GM19238 (cell line): ENCODE measurements around the gene TMCO1.
"Not testable (repeated sequence)": the region's sequence is repeated elsewhere in the genome, so short reads cannot be mapped to it uniquely, and the experiment has no call there.

Experiments used
- DNase-seq: peaks from one replicate; pipeline ENCODE4 v3.0.0; 2011; ENCODE audit warnings: low spot score; ENCODE audit not compliant: insufficient read length

Gene TMCO1

DNA sequence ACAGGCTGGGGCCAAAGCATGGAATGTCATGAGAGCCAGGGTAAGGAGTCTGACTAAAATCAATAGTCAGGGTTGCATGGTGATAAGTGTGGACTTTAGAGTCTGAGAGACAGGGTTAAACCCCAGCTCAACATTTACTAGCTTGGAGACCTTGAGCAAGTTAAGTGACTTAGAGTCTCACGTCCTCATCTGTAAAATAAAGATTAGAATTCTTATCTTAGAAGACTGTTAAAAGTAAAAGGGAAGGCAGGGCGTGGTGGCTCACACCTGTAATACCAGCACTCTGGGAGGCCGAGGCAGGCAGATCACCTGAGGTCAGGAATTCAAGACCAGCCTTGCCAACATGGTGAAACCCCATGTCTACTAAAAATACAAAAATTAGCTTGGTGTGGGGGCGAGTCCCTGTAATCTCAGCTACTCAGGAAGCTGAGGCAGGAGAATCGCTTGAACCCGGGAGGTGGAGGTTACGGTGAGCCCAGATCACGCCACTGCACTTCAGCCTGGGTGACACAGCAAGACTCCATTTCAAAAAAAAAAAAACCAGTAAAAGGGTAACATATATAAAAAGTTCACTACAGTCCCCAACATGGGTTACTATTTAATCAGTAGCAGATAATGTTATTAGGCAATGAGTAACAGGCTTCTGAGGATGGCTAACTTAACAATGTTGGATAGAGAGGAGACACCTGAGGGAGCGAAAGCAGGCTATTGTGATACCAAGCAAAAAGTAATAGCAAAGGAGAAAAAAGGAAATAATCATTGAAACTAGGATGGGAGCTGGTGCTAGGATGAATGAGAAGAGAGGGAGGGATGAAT lies 20.8 kb downstream of the TMCO1 start:
- DNase-seq, result no peak

DNA sequence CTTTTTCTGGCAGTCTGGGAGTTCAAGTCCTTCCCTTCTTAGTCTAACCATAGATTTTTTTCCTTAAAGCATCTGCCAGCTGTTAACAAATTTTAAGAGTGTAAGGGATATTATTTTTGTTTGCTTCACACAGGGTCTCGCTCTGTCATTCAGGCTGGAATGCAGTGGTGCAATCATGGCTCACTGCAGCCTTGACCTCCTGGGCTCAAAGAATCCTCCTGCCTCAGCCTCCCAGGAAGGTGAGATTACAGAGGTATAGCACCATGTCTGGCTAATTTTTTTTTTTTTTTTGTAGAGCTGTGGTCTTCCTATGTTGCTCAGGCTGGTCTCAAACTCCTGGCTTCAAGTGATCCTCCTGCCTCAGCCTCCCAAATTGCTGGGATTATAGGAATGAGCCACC lies 23.8 kb downstream of the TMCO1 start:
- DNase-seq, result not testable (repeated sequence)

DNA sequence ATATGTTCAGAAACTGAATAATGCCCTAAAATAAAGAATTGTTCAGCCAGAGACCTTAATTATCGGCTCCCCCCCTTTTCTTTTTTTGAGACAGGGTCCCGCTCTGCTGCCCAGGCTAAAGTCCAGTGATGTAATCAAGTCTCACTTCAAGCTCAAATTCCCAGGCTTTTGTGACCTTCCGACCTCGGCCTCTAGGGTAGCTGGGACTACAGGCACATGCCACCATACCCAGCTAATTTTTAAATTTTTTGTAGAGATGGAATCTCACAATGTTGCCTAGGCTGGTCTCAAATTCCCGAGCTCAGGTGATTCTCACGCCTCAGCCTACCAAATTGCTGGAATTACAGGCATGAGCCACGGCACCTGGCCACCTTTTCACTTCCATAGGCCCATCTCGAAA lies 26.5 kb downstream of the TMCO1 start:
- DNase-seq, result no peak

DNA sequence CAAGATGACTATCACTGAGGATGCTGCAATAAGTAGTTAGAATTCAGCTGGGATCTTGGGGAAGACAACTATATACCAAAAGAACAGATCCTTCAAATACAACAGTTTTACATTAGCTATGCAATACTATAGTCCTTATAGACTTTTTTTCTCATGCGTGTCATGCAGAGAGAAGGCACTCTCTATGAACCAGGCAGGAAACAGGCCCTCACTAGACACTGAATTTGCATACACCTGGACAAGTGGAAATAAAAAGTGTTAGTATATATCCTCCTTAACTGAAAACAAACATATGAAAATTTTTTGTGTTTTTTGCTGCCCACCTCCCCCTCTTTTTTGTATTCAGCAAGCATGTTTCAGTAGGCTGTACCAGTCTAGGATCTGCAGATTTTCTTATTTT lies 29.9 kb downstream of the TMCO1 start:
- DNase-seq, result no peak

DNA sequence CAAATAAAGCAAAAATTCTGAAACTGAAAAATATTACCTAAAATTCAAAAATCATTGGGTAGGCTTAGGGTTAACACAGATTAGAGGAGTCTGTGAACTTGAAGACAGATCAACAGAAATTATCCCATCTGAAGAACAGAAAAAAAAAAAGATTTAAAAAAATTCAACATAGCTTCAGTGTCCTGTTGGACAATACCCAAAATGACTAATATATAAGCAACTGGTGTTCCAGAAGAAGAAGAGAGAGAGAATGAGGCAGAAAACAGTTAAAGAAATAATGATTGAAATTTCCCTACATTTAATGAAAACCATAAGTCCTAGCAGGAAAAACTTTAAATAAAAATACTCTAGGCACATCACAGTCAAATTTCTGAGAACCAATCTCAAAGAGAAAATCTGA lies 31.5 kb downstream of the TMCO1 start:
- DNase-seq, result no peak

DNA sequence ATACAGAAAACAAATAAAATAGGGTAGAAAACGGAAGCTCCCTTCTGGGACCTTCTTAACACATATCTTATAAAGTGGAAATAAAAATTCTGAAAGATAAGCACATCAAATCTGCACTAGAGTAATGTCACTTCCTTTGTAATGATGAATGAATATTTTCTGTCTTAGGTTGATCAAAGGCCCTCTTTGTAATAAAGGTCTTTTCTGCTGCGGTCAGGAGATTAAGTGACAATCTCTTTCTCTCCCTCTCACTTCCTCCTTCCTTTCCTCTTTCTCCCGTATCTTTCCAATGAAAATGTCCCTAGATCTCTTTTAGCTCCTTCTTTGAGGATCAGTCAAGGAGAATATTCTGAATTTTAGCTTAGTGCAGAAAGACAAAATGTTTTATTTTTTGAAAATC lies 33.8 kb downstream of the TMCO1 start:
- no peak for DNase-seq

DNA sequence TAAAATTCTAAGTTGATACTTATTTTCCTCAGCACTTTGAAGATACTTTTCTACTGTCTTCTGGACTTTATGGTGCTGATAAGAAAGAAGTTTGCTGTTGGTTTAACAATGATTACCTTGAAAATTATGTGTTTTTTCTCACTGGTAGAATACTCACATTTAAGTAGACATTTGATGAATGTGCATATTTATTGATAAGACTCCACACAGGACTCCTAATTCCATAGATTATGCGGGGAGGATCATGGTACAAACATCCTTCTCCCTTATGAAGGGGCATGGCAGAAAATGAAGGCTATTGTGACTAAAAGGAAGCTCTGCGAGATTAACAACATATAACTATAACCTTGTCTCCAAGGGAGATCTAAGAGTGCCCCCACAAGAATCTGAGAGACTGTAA lies 41.8 kb downstream of the TMCO1 start:
- no peak for DNase-seq

DNA sequence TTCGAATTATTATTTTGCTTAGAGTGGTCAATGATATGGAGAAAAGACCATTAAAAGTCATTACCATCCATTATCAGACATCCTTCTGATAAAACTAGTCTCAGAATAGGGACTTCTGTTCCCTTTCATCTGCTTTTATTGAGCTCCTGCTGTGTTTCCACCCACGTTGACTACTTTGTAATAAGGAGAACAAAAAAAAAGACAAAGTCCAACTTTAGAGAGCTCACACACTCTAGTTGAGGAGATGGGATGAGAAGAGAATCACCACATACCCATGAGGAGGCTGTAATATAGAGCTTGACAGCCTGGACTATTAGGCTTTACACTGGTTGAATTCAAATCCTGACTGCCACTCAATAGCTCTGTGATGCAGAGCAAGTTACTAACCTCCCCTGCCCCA lies 42.5 kb downstream of the TMCO1 start:
- DNase-seq, result no peak

DNA sequence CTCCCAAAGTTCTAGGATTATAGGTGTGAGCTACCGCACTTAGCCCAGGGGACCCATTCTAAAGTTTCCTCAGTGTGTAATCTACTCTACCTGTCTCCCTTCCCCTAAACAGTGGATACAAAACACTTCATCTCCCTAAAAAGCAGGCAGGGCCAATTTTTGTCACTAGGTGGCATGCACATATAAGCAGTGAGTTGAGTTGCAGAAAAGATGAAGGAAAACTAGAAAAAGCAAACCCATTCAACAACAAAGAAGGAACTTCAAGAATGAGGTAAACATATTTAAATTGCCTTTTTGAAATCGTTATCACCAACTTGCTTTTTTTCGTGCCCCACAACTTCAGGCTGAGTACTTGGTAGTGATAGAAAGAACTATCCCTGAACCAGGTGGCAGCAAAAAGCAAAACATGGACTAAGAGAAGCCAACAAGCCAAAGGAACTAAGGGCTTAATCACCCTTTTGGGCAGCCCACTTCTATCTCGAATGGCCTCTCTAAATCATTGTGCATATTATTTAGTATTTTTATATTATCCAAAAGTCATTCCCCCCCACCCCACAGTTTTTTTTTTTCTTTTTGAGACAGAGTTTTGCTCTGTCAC lies 50.7 kb downstream of the TMCO1 start:
- DNase-seq, result peak; percentile 17

DNA sequence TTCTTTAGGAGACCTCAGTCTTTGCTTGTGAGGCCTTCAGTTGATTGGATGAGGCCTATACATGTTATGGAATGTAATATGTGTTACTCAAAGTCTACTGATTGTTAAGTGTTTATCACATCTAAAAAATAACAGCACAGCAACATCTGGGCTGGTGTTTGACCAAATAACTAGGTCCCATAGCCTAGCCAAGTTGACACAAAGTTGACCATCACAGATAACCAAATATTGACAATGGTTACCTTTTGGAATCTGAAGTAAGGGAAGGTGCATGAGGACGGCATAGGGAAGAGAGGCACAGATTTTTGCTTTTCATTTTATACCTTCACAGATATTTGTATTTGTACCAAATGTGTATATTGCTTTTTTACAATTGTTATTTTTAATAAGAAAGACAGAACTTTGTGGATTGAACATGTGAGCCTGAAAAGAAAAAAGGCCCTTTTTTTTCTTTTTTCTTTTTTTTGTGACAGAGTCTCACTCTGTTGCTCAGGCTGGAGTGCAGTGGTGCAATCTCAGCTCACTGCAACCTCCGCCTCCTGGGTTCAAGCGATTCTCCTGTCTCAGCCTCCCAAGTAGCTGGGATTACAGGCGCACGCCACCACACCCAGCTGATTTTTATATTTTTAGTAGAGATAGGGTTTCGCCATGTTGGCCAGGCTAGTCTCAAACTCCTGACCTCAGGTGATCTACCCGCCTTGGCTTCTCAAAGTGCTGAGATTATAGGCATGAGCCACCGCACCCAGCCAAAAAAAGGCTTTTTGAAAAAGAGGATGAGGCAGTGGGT lies 52.2 kb downstream of the TMCO1 start:
- not testable (repeated sequence) for DNase-seq

DNA sequence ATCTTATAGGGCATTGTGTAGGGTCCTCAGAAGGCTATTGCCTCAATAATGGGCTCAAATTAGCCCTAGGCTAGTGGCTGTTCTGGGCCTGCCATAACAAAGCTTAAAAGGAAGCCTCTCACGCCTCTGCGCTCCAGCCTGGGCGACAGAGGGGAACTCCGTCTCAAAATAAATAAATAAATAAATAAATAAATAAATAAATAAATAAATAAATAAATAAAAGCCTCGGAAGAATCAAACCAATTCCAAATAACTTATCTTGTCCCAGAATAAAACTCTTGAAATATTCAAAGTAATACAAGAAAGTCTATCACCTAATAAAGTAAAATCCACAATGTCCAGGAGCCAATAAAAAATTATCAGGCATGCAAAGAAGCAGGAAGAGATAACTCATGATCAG lies 55.9 kb downstream of the TMCO1 start:
- no peak for DNase-seq

DNA sequence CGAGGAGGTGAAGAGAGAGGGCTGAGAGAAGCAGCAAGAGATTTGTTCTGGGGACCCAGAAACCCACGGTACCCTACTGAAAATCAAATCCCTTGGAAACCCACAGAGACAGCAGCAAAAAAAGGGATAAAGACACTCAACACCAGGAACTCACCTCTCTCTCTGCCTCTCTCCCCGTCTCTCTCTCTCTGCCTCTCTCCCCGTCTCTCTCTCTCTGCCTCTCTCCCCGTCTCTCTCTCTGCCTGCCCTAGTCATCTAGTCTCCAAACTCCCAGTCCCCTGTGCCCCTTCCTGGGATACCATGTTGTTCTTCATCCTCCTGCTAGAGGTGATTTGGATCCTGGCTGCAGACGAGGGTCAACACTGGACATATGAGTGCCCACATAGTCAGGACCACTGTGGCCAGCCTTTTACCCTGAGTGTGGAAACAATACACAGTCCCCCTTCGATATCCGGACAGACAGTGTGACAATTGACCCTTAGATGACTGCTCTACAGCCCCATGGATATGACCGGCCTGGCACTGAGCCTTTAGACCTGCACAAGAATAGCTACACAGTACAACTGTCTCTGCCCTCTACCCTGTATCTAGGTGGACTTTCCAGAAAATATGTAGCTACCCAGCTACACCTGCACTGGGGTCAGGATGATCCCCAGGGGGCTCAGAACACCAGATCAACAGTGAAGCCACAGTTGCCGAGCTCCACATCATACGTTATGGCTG lies 60.5 kb downstream of the TMCO1 start:
- DNase-seq, result no peak

DNA sequence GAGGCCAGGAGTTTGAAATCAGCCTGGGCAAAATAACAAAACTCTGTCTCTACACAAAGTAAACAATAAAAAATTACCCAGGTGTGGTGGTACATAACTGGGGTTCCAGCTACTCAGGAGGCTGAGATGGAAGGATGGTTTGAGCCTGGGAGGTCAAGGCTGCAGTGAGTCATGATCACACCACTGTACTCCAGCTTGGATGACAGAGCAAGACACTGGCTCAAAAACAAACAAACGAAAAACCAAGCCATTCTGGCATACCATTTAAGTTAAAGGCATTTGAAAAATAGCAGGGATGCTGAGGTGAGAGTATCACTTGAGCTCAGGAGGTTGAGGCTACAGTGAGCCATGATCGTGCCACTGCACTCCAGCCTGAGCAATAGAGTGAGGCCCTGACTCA lies 65.0 kb downstream of the TMCO1 start:
- DNase-seq, result no peak

DNA sequence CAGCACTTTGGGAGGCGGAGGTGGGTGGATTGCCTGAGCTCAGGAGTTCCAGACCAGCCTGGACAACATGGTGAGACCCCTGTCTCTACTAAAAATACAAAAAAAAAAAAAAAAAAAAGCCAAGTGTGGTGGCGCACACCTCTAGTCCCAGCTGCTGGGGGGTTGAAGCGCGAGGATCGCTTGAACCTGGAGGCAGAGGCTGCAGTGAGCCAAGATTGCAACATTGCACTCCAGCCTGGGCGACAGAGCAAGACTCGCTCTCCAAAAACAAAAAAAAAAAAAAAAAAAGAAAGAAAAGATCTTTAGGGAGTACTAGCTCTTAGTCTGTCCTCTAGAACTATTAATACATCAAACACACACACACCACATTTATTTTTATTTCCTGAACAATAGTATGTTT lies 66.7 kb downstream of the TMCO1 start:
- DNase-seq, result not testable (repeated sequence)

DNA sequence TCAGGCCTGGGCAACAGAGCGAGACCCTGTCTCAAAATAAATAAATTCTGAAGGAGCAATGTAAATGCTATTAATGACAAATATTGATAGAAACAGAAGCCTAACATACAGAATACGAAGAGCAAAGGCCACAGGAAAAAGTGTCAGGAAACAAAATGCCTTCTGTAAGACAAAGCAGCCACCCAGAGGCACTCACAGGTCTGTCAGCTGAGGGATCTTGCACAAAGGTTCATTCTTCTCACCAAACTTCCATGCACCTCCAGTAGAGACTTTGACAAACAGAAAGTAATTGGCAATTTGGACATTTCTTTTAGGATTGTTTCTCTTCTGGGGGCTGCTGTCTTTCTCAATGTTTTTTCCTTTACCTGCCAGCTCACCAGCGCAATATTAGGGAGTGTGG lies 69.1 kb downstream of the TMCO1 start:
- DNase-seq, result no peak

DNA sequence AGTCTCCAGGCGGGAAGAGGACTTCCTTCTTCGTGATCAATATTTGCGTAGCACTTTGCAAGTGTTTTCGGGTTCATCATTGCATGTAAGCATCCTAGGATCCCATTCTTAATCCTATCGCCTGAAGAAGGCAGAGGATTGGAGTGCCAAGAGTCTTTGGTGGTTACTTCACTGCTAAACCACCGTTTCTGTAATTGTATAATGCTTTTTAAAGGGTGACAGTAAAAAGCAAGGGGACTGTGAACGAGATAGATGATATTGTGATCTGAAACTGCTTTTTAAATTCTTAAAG lies 70.0 kb downstream of the TMCO1 start:
- DNase-seq, result no peak

DNA sequence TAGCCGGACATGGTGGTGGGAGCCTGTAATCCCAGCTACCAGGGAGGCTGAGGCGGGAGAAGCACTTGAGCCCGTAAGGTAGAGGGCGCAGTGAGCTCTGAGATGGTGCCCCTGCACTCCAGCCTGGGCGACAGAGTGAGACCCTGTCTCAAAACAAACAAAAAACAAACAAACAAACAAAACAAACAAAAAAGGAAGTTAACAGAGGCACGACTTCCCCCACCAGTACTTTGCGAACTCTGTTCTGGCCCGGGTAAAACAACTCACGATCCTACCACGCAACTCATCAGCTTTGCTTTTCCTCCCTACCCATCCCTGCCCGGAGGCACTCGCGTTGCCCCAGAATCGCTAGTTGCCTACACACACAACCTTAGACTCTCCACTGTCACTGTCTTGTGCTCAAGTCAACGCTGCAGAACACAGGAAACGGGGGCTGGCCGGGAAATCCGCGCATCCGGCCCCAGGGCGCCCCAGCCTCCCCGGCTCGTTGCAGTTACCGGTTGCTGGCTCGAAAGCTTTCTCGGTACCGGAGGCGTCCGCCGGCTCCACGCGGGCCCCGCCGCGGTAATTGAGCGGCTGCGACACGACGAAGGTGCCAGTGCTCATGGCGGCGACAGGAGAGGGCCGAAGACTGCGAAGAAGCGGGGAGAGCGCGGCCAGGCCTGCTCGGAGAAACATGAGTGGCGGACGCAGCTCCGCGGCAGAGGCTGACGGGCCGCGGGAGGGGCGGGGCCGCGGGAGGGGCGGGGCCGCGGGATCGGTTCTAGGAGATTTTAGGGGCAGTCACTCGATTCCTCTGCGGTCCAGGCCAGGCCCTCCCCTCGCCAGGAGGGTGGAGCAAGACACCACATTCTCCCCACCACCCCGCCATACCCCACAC lies 70.5 kb downstream of the TMCO1 start, which contains the start of gene ALDH9A1:
Gene ALDH9A1, minus strand, starts transcription at position 682 of the 880 bp plus-strand sequence. Its CDS starts 4 bp downstream, at position 678.
- DNase-seq, result peak; percentile 72

DNA sequence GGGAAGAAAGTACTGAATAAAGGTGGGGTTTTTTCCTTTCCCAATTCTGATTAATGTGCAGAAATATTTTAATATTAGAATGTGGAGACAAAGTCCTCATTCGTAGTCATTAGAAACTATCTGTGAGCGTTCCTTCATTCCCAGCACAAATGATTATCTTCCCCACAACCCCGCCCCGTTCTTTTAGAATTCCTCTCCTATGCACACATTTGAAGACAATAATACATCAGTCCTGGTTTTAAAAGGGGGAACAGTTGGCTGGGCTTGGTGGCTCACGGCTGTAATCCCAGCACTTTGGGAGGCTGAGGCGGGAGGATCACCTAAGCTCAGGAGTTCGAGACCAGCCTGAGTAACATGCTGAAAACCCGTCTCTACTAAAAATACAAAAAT lies 71.2 kb downstream of the TMCO1 start:
- no peak for DNase-seq

DNA sequence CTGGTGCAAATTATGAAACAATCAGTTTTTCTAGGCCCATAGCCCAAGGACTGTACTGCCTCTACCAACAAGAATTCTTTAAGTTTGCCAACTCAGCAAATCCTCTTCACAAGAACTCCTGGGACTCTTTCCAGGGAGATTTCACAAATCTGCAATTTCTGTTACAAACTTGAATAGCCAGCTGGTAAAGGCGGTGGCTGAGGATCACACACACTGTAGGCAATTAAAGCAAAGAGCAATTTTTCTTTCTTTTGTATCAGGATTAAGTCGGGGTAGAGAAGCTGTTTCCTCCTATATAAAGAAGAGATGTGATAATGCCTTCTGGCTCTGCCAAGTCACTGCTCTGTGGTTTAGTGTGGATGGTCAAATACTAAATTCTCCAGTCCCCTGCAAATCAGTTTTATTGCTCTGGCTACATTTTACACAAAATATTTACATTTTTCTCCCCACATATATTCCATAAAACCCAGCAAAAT lies 72.0 kb downstream of the TMCO1 start:
- DNase-seq, result no peak

DNA sequence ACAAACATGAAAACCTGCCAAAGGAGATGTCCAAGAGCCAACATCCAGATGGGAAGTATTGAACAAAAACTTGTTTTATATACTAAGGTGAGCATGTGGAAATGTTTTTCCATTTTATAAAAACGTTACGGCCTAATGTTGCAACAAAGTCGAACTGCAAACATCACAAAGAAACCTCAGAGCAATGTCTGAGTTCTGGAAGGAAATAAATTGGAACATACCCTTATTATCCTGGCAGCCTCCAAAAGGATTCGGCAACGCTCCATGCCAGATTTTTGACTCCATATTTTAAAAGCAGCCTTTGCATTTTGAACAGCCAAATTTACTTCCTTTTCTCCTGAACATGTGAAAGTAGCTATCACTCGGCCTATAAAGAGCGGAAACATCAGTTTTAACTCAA lies 73.6 kb downstream of the TMCO1 start:
- DNase-seq, result no peak

DNA sequence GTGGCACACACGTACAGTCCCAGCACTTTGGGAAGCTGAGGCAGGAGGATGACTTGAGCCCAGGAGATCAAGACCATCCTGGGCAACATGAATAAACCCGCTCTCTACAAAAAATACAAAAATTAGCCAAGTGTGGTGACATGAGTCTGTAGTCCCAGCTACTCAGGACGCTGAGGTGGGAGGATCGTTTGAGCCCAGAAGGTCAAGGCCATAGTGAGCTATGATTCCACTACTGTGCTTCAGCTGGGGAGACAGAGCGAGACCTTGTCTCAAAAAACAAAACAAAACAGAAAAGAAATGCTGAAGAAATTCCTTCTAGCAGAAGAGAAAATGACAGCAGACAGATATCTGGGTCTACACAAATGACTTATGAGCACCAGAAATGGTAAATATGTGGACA lies 80.6 kb downstream of the TMCO1 start:
- DNase-seq, result no peak
